Endothelial cell of umbilical vein (primary cell): Measurements from ENCODE around the gene ADAMTSL5. TPM values are rescaled to one million over a fixed set of nuclear protein-coding genes. Genes with fewer than 3 reads are reported as not detected.

Source experiments
- BruUV-seq: library from RNA; stranded (reverse); fragments of 400-500 nt; replicated peaks from 2 replicates; lab custom pipeline; 2021; lab: Mats Ljungman, UMichigan
- CTCF ChIA-PET: fragments of 300-600, 350-600 bp; sonication (Branson Sonifier 250); formaldehyde crosslinking; loops from one replicate; lab custom pipeline; 2021; ENCODE audit warnings: antibody characterized with exemption, inconsistent platforms; lab: Charles Lee
- POLR2A ChIA-PET: fragments of 300-600, 350-600 bp; sonication (Branson Sonifier 250); formaldehyde crosslinking; loops from one replicate; lab custom pipeline; 2021; ENCODE audit warnings: antibody characterized with exemption, inconsistent platforms; lab: Charles Lee
- DNase-seq: peaks from one replicate; pipeline ENCODE4 v3.0.0-alpha.2; 2011; ENCODE audit warnings: low read depth, low spot score
- FAIRE-seq: peaks from 2 replicates; lab custom pipeline; 2011; peaks lifted over from hg19 to GRCh38; lab: Jason Lieb, UNC
- H2AFZ ChIP-seq: 2 replicates; pipeline ENCODE4 v1.6.0; 2012; ENCODE audit warnings: low read depth, low read length, control low read depth, inconsistent platforms
- H3K27ac ChIP-seq: 2 replicates; pipeline ENCODE4 v1.5.1; 2011; ENCODE audit warnings: low read depth, mild to moderate bottlenecking, control low read depth, low read length, moderate library complexity; ENCODE audit not compliant: insufficient read depth
- H3K27me3 ChIP-seq, 2 experiments: 2 replicates each; pipeline versions ENCODE4 v1.6.0 to v1.6.1; 2011; ENCODE audit warnings: low read length in 2 of 2, mixed read lengths in 1 of 2; ENCODE audit not compliant: control insufficient read depth in 2 of 2, insufficient read depth in 2 of 2
- H3K36me3 ChIP-seq, 2 experiments: 2 replicates in 1 of 2; 3 replicates in 1 of 2; pipeline ENCODE4 v1.5.1; 2011; ENCODE audit warnings: low read length in 2 of 2, mild to moderate bottlenecking in 1 of 2, moderate library complexity in 1 of 2; ENCODE audit not compliant: control insufficient read depth in 2 of 2, insufficient read depth in 2 of 2; ENCODE audit errors: extremely low read depth in 1 of 2
- H3K4me1 ChIP-seq: 3 replicates; pipeline ENCODE4 v1.5.1; 2011; ENCODE audit warnings: mild to moderate bottlenecking, low read length; ENCODE audit not compliant: control insufficient read depth, insufficient read depth; ENCODE audit errors: extremely low read depth
- H3K4me2 ChIP-seq: 2 replicates; pipeline ENCODE4 v1.6.1; 2011; ENCODE audit warnings: low read length, control low read depth, mixed read lengths; ENCODE audit not compliant: insufficient read depth
- H3K4me3 ChIP-seq, 3 experiments: fragments of 200-600 bp in 1 of 3; sonication (generic), shearing (Covaris generic) in 1 of 3; replicated peaks in 1 of 3; 2 replicates each; pipeline ENCODE4 v1.5.1; 2011 to 2016; ENCODE audit warnings: control low read depth in 3 of 3, low read length in 3 of 3, mild to moderate bottlenecking in 2 of 3, inconsistent platforms in 1 of 3, low read depth in 1 of 3, moderate library complexity in 1 of 3; ENCODE audit not compliant: insufficient read depth in 1 of 3
- H3K79me2 ChIP-seq: 2 replicates; pipeline ENCODE4 v1.6.0; 2012; ENCODE audit warnings: low read length, inconsistent platforms; ENCODE audit not compliant: control insufficient read depth, insufficient read depth
- H3K9ac ChIP-seq: replicated peaks from 2 replicates; pipeline ENCODE3; 2011; ENCODE audit warnings: low read length, control low read depth; ENCODE audit not compliant: insufficient read depth; ENCODE audit errors: extremely low read depth
- H3K9me1 ChIP-seq: replicated peaks from 3 replicates; pipeline ENCODE4 v1.6.0; 2011; ENCODE audit warnings: mild to moderate bottlenecking, low read length; ENCODE audit not compliant: control insufficient read depth, insufficient read depth; ENCODE audit errors: extremely low read depth
- H3K9me3 ChIP-seq: replicated peaks from 2 replicates; pipeline ENCODE4 v1.5.1; 2012; ENCODE audit warnings: low read length, inconsistent platforms; ENCODE audit not compliant: control insufficient read depth, insufficient read depth
- H4K20me1 ChIP-seq: replicated peaks from 2 replicates; pipeline ENCODE3; 2011; ENCODE audit warnings: mild to moderate bottlenecking, low read length; ENCODE audit not compliant: control insufficient read depth, insufficient read depth; ENCODE audit errors: extremely low read depth
- EZH2 ChIP-seq: IDR thresholded peaks from 2 replicates; pipeline ENCODE4 v1.6.1; 2012; ENCODE audit warnings: borderline replicate concordance, low read depth, mild to moderate bottlenecking, moderate library complexity, low read length, inconsistent platforms; ENCODE audit not compliant: severe bottlenecking
- FOS ChIP-seq: IDR thresholded peaks from 2 replicates; pipeline ENCODE4 v1.6.1; 2011; ENCODE audit warnings: mild to moderate bottlenecking, low read length, moderate library complexity, borderline replicate concordance; ENCODE audit not compliant: insufficient read depth
- GATA2 ChIP-seq: IDR thresholded peaks from 2 replicates; pipeline ENCODE4 v1.7.0; 2011; ENCODE audit warnings: low read depth, mild to moderate bottlenecking, moderate library complexity, mixed read lengths, low read length; ENCODE audit not compliant: insufficient read length, insufficient read depth
- JUN ChIP-seq: IDR thresholded peaks from 2 replicates; pipeline ENCODE4 v1.6.1; 2011; ENCODE audit warnings: borderline replicate concordance, low read depth; ENCODE audit not compliant: insufficient read length, insufficient read depth
- MYC ChIP-seq: IDR thresholded peaks from one replicate; pipeline ENCODE4 v1.6.1; 2011; ENCODE audit warnings: mild to moderate bottlenecking, low read depth, low read length
- POLR2A ChIP-seq: IDR thresholded peaks from 2 replicates; pipeline ENCODE4 v1.6.1; 2012; ENCODE audit warnings: low read depth, mild to moderate bottlenecking, control low read depth, low read length
- POLR2AphosphoS5 ChIP-seq: IDR thresholded peaks from 2 replicates; pipeline ENCODE4 v1.6.1; 2012; ENCODE audit warnings: low read depth, mild to moderate bottlenecking, control low read depth, low read length, moderate library complexity; ENCODE audit not compliant: insufficient read depth
- dilution Hi-C: fragments of 300-500 bp; cut with MboI; formaldehyde crosslinking; loops from one replicate; pipeline ENCODE4 v1.15.0; 2019; ENCODE audit warnings: low sequenced_read_pairs; ENCODE audit not compliant: extremely low pct_ligation_motif_present
- intact Hi-C: fragments of 100-400 bp; cut with micrococcal nuclease; formaldehyde crosslinking; loops from one replicate; pipeline ENCODE4 v1.10.0; 2022
- polyA plus RNA-seq, 4 experiments: library from polyadenylated mRNA; depleted of rRNA in 3 of 4; stranded (reverse) in 3 of 4; unstranded in 1 of 4; fragments of >200 nt; gene quantifications; 2 replicates each; pipeline versions ENCODE4 v1.2.1 to v1.2.3, GENCODE V29; 2011 to 2012; ENCODE audit warnings: missing spikeins in 1 of 4
- total RNA-seq: library from RNA; stranded (reverse); gene quantifications from 2 replicates; pipeline ENCODE4 v1.2.3, GENCODE V29; 2021
- TF ChIP-seq, protein P1 (sequence below), 2 donors: IDR thresholded peaks; 1 replicate in 1 of 2; 2 replicates in 1 of 2; pipeline ENCODE4 v1.5.1; 2011; ENCODE audit warnings: low read length in 2 of 2, mild to moderate bottlenecking in 2 of 2, moderate library complexity in 2 of 2, control low read depth in 1 of 2, inconsistent platforms in 1 of 2, low read depth in 1 of 2; ENCODE audit not compliant: insufficient read depth in 1 of 2; ENCODE audit errors: extremely low read depth in 1 of 2
- TF ChIP-seq, protein P2 (sequence below): IDR thresholded peaks from 2 replicates; pipeline ENCODE4 v1.6.1; 2011; ENCODE audit not compliant: insufficient read depth, insufficient read length

The ADAMTSL5 gene
- total and polyA plus RNA-seq, 2 donors (not counting 3 experiments of a cell fraction or from before 2014, with no cell fraction given), result 0.07 TPM; not detected in 1

DNA sequence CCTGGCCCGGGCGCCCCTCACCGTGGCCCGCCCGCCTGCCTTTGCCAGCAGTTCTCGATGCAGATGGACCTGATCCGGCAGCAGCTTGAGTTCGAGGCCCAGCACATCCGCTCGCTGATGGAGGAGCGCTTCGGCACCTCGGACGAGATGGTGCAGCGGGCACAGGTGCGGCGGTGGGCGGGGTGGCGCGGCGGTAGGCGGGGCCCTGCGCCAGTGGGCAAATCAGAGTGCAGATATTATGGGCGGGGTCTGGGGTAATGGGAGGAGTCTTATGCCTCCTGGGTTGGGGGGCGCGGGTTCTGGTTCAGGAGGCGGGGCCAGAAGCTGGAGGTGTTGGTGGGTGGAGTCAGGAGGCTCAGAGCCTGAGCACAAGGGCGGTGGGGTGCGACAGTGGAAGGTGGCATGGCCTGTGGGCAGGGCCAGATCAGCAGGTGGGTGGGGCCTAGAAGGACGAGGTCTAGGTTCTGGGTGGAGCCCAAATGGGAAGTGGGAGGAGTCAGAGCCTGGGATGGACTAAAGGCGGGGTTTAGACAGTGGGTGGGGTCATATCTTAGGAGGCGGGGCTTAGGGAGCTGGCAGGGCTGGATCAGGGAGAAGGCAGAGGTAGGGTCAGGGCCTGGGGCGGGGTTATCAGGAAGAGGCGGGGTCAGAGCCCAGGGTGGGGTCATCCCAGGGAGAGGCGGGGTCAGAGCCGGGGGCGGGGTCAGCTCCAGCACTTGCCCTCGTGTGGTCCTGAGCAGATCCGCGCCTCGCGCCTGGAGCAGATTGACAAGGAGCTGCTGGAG lies 57.3 kb downstream of the ADAMTSL5 start:
- ChIA-PET CTCF (interaction anchor here (0.6 to 3.7 kb wide), 3 partner anchors 11 to 267 kb away, joined by 4 to 28 read pairs (median 11); no protein-coding TSS in a partner anchor), POLR2A (interaction anchor here (0.6 kb wide), 1 partner anchor 1522 kb away, joined by 4 read pairs; no protein-coding TSS in a partner anchor)
- no TSS peak for BruUV-seq
- no peaks in the 10 kb centered on the region for H4K20me1 ChIP-seq
- dilution Hi-C loops, result no loop called here
- TF ChIP-seq, protein P1, sequence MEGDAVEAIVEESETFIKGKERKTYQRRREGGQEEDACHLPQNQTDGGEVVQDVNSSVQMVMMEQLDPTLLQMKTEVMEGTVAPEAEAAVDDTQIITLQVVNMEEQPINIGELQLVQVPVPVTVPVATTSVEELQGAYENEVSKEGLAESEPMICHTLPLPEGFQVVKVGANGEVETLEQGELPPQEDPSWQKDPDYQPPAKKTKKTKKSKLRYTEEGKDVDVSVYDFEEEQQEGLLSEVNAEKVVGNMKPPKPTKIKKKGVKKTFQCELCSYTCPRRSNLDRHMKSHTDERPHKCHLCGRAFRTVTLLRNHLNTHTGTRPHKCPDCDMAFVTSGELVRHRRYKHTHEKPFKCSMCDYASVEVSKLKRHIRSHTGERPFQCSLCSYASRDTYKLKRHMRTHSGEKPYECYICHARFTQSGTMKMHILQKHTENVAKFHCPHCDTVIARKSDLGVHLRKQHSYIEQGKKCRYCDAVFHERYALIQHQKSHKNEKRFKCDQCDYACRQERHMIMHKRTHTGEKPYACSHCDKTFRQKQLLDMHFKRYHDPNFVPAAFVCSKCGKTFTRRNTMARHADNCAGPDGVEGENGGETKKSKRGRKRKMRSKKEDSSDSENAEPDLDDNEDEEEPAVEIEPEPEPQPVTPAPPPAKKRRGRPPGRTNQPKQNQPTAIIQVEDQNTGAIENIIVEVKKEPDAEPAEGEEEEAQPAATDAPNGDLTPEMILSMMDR (IDR thresholded peaks at IDR 0.05; ENCODE audit: extremely low read depth in 1 of 2, insufficient read depth in 1 of 2, low read depth in 1 of 2, low read length in 2 of 2), result no peak
- TF ChIP-seq MYC, result no peak
- TF ChIP-seq POLR2A, result no peak
- no peak for TF ChIP-seq POLR2AphosphoS5
- no peak for TF ChIP-seq JUN
- TF ChIP-seq, protein P2, sequence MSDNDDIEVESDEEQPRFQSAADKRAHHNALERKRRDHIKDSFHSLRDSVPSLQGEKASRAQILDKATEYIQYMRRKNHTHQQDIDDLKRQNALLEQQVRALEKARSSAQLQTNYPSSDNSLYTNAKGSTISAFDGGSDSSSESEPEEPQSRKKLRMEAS, result no peak
- TF ChIP-seq GATA2, result no peak
- TF ChIP-seq FOS, result no peak
- TF ChIP-seq EZH2, result no peak
- H3K36me3 ChIP-seq, result no peaks in the 10 kb centered on the region
- no peaks in the 10 kb centered on the region for H3K4me1 ChIP-seq
- DNase-seq (peak; percentile 53), FAIRE-seq (peak; percentile 49)
- no peak overlapping the region for H3K9ac ChIP-seq
- no peaks in the 10 kb centered on the region for H3K9me3 ChIP-seq
- H3K9me1 ChIP-seq, result no peaks in the 10 kb centered on the region
- no peak overlapping the region for H3K27ac ChIP-seq
- no peak overlapping the region for H3K4me2 ChIP-seq
- H3K79me2 ChIP-seq, result no peaks in the 10 kb centered on the region
- H2AFZ ChIP-seq, result no peak overlapping the region
- H3K27me3 ChIP-seq, result peaks cover 28 to 31% of the 10 kb centered on the region in 2 experiments
- no peak overlapping the region for H3K4me3 ChIP-seq
- intact Hi-C loops, result no loop called here

Other genes starting within 250 kb of the ADAMTSL5 start
- gene CIRBP, start 243.7 kb downstream of the ADAMTSL5 start, total RNA-seq, result 225 and 229 TPM in 2 replicates
- 267 and 439 TPM in 2 replicates for gene CIRBP, start 243.7 kb downstream of the ADAMTSL5 start, polyA plus RNA-seq
- 46.7 and 47.5 TPM in 2 replicates for gene FAM174C, start 237.5 kb downstream of the ADAMTSL5 start, total RNA-seq
- gene FAM174C, start 237.5 kb downstream of the ADAMTSL5 start, polyA plus RNA-seq, result 83.9 and 127 TPM in 2 replicates
- gene EFNA2, start 227.1 kb downstream of the ADAMTSL5 start, total RNA-seq, result 1.1 and 2.5 TPM in 2 replicates
- gene EFNA2, start 227.1 kb downstream of the ADAMTSL5 start, polyA plus RNA-seq, result 0.52 and 0.99 TPM in 2 replicates
- 95.8 and 101 TPM in 2 replicates for gene NDUFS7, start 129.1 kb downstream of the ADAMTSL5 start, total RNA-seq
- gene NDUFS7, start 129.1 kb downstream of the ADAMTSL5 start, polyA plus RNA-seq, result 224 and 352 TPM in 2 replicates
- 20.0 and 22.1 TPM in 2 replicates for gene GAMT, start 111.5 kb downstream of the ADAMTSL5 start, total RNA-seq
- 36.9 and 46.8 TPM in 2 replicates for gene GAMT, start 111.5 kb downstream of the ADAMTSL5 start, polyA plus RNA-seq
- 177 and 187 TPM in 2 replicates for gene DAZAP1, start 105.4 kb downstream of the ADAMTSL5 start, total RNA-seq
- gene DAZAP1, start 105.4 kb downstream of the ADAMTSL5 start, polyA plus RNA-seq, result 50.1 and 51.5 TPM in 2 replicates
- 1,260 and 1,287 TPM in 2 replicates for gene RPS15, start 74.6 kb downstream of the ADAMTSL5 start, total RNA-seq
- 2,646 and 3,270 TPM in 2 replicates for gene RPS15, start 74.6 kb downstream of the ADAMTSL5 start, polyA plus RNA-seq
- 0.04 and 0.23 TPM in 2 replicates for gene APC2, start 62.9 kb downstream of the ADAMTSL5 start, total RNA-seq
- 0.01 and 0.05 TPM in 2 replicates for gene APC2, start 62.9 kb downstream of the ADAMTSL5 start, polyA plus RNA-seq
- gene C19orf25, start 33.8 kb downstream of the ADAMTSL5 start, total RNA-seq, result 28.0 and 29.0 TPM in 2 replicates
- 34.6 and 40.3 TPM in 2 replicates for gene C19orf25, start 33.8 kb downstream of the ADAMTSL5 start, polyA plus RNA-seq
- 0.92 and 1.2 TPM in 2 replicates for gene PCSK4, start 22.7 kb downstream of the ADAMTSL5 start, total RNA-seq
- 1.7 TPM in 2 replicates for gene PCSK4, start 22.7 kb downstream of the ADAMTSL5 start, polyA plus RNA-seq
- gene REEP6, start 21.8 kb downstream of the ADAMTSL5 start, total RNA-seq, result 1.5 and 1.8 TPM in 2 replicates
- 1.3 and 1.5 TPM in 2 replicates for gene REEP6, start 21.8 kb downstream of the ADAMTSL5 start, polyA plus RNA-seq
- not detected in 2 replicates for gene PLK5, start 11.1 kb upstream of the ADAMTSL5 start, total RNA-seq
- gene PLK5, start 11.1 kb upstream of the ADAMTSL5 start, polyA plus RNA-seq, result not detected in 2 replicates
- gene MEX3D, start 55.3 kb upstream of the ADAMTSL5 start, total RNA-seq, result 96.7 and 98.5 TPM in 2 replicates
- 30.0 and 45.7 TPM in 2 replicates for gene MEX3D, start 55.3 kb upstream of the ADAMTSL5 start, polyA plus RNA-seq
- gene MBD3, start 79.8 kb upstream of the ADAMTSL5 start, total RNA-seq, result 120 and 121 TPM in 2 replicates
- 96.8 and 115 TPM in 2 replicates for gene MBD3, start 79.8 kb upstream of the ADAMTSL5 start, polyA plus RNA-seq
- gene UQCR11, start 92.4 kb upstream of the ADAMTSL5 start, total RNA-seq, result 210 and 223 TPM in 2 replicates
- 165 and 262 TPM in 2 replicates for gene UQCR11, start 92.4 kb upstream of the ADAMTSL5 start, polyA plus RNA-seq
- 193 and 197 TPM in 2 replicates for gene TCF3, start 139.6 kb upstream of the ADAMTSL5 start, total RNA-seq
- 147 and 202 TPM in 2 replicates for gene TCF3, start 139.6 kb upstream of the ADAMTSL5 start, polyA plus RNA-seq
- gene ONECUT3, start 240.5 kb upstream of the ADAMTSL5 start, total RNA-seq, result not detected in 2 replicates
- gene ONECUT3, start 240.5 kb upstream of the ADAMTSL5 start, polyA plus RNA-seq, result not detected in 2 replicates